IMR-90 (cell line): ENCODE measurements around the gene CCDC43. TPM values are rescaled to one million over a fixed set of nuclear protein-coding genes. Genes with fewer than 3 reads are reported as not detected.

ENCODE experiments used
- ATAC-seq: fragments of 200-7000 bp; cut with Tn5 transposase; 2 replicates; pipeline ENCODE4 v1.9.1; 2020; ENCODE audit warnings: low read depth, mild to moderate bottlenecking, moderate library complexity
- BruUV-seq: library from RNA; stranded (reverse); fragments of 400-500 nt; replicated peaks from 2 replicates; lab custom pipeline; 2021; lab: Mats Ljungman, UMichigan
- CTCF ChIA-PET: fragments of 300-600 bp; formaldehyde crosslinking; extraction: SDS; loops from one replicate; lab custom pipeline; 2021; ENCODE audit warnings: antibody characterized with exemption; lab: Yijun Ruan, JAX
- POLR2A ChIA-PET: fragments of 300-600 bp; sonication (Branson Sonifier 250); formaldehyde crosslinking; loops from one replicate; lab custom pipeline; 2022; ENCODE audit warnings: antibody characterized with exemption; ENCODE audit not compliant: unreplicated experiment; lab: Charles Lee
- DNase-seq: peaks from one replicate; pipeline ENCODE4 v3.0.0; 2013
- H2AFZ ChIP-seq: replicated peaks from 2 replicates; pipeline ENCODE3; 2013; ENCODE audit warnings: low read length, mild to moderate bottlenecking; ENCODE audit not compliant: poor library complexity
- H2AK5ac ChIP-seq: 2 replicates; pipeline ENCODE4 v1.6.1; 2013; ENCODE audit warnings: low read depth, low read length, inconsistent platforms
- H2AK9ac ChIP-seq: replicated peaks from 2 replicates; pipeline ENCODE3; 2013; ENCODE audit warnings: mild to moderate bottlenecking, low read depth, low read length, moderate library complexity; ENCODE audit not compliant: poor library complexity
- H2BK120ac ChIP-seq: 2 replicates; pipeline ENCODE4 v1.6.1; 2013; ENCODE audit warnings: low read depth, low read length, inconsistent platforms
- H2BK15ac ChIP-seq: 3 replicates; pipeline ENCODE4 v1.6.1; 2013; ENCODE audit warnings: low read depth, low read length, inconsistent platforms
- H2BK20ac ChIP-seq: 2 replicates; pipeline ENCODE4 v1.6.1; 2013; ENCODE audit warnings: low read depth, mild to moderate bottlenecking, inconsistent platforms, low read length, moderate library complexity
- H2BK5ac ChIP-seq: 2 replicates; pipeline ENCODE4 v1.6.1; 2013; ENCODE audit warnings: mild to moderate bottlenecking, low read depth, low read length, inconsistent platforms; ENCODE audit not compliant: poor library complexity, severe bottlenecking
- H3K14ac ChIP-seq: replicated peaks from 2 replicates; pipeline ENCODE4 v1.6.1; 2013; ENCODE audit warnings: low read depth, low read length, inconsistent platforms
- H3K18ac ChIP-seq: 2 replicates; pipeline ENCODE4 v1.6.1; 2013; ENCODE audit warnings: low read depth, low read length, control low read depth
- H3K23ac ChIP-seq: 2 replicates; pipeline ENCODE4 v1.6.1; 2013; ENCODE audit warnings: low read depth, low read length, inconsistent platforms
- H3K27ac ChIP-seq: 2 replicates; pipeline ENCODE4 v1.5.1; 2013; ENCODE audit warnings: mild to moderate bottlenecking, control low read depth, low read length; ENCODE audit not compliant: insufficient read depth
- H3K27me3 ChIP-seq: 2 replicates; pipeline ENCODE4 v1.6.1; 2013; ENCODE audit warnings: low read length; ENCODE audit not compliant: control insufficient read depth, insufficient read depth
- H3K36me3 ChIP-seq: 2 replicates; pipeline ENCODE4 v1.6.1; 2013; ENCODE audit warnings: low read length, mixed read lengths; ENCODE audit not compliant: control insufficient read depth, insufficient read depth
- H3K4ac ChIP-seq: 2 replicates; pipeline ENCODE4 v1.6.1; 2013; ENCODE audit warnings: low read depth, low read length, inconsistent platforms
- H3K4me1 ChIP-seq: 2 replicates; pipeline ENCODE4 v1.6.1; 2013; ENCODE audit warnings: low read length, mixed read lengths; ENCODE audit not compliant: control insufficient read depth, insufficient read depth
- H3K4me2 ChIP-seq: 2 replicates; pipeline ENCODE4 v1.6.1; 2013; ENCODE audit warnings: low read depth, mild to moderate bottlenecking, control low read depth, low read length, moderate library complexity
- H3K4me3 ChIP-seq: 2 replicates; pipeline ENCODE4 v1.5.1; 2013; ENCODE audit warnings: low read depth, mild to moderate bottlenecking, control low read depth, low read length, moderate library complexity; ENCODE audit not compliant: insufficient read depth
- H3K56ac ChIP-seq: 2 replicates; pipeline ENCODE4 v1.6.1; 2013; ENCODE audit warnings: low read length, inconsistent platforms; ENCODE audit not compliant: insufficient read depth; ENCODE audit errors: extremely low read depth
- H3K79me1 ChIP-seq, 2 experiments: 2 replicates each; pipeline ENCODE4 v1.6.1; 2013; ENCODE audit warnings: low read length in 2 of 2, inconsistent platforms in 1 of 2, low read depth in 1 of 2
- H3K9ac ChIP-seq: 2 replicates; pipeline ENCODE4 v1.6.1; 2013; ENCODE audit warnings: low read depth, low read length, control low read depth
- H3K9me1 ChIP-seq: 2 replicates; pipeline ENCODE4 v1.6.1; 2013; ENCODE audit warnings: low read length, inconsistent platforms; ENCODE audit not compliant: insufficient read depth
- H3K9me3 ChIP-seq: 2 replicates; pipeline ENCODE4 v1.6.1; 2013; ENCODE audit warnings: low read length; ENCODE audit not compliant: control insufficient read depth, insufficient read depth
- H4K20me1 ChIP-seq: 2 replicates; pipeline ENCODE4 v1.6.1; 2013; ENCODE audit warnings: low read length, inconsistent platforms; ENCODE audit not compliant: insufficient read depth
- H4K5ac ChIP-seq: 2 replicates; pipeline ENCODE4 v1.6.1; 2013; ENCODE audit warnings: mild to moderate bottlenecking, low read depth, low read length, control low read depth
- H4K8ac ChIP-seq, 2 experiments: 2 replicates each; pipeline ENCODE4 v1.6.1; 2013; ENCODE audit warnings: low read depth in 2 of 2, low read length in 2 of 2, control low read depth in 1 of 2, inconsistent platforms in 1 of 2
- H4K91ac ChIP-seq: 2 replicates; pipeline ENCODE4 v1.6.1; 2013; ENCODE audit warnings: low read depth, low read length, inconsistent platforms; ENCODE audit not compliant: insufficient read depth
- BHLHE40 ChIP-seq: fragments of 150-350 bp; IDR thresholded peaks from 2 replicates; pipeline ENCODE4 v1.6.1; 2016; ENCODE audit warnings: mild to moderate bottlenecking, low read depth, low read length
- CHD1 ChIP-seq: IDR thresholded peaks from 2 replicates; pipeline ENCODE4 v1.6.1; 2012; ENCODE audit warnings: low read depth, low read length, improper control_type of control experiment
- CTCF ChIP-seq: conservative IDR thresholded peaks from 2 replicates; pipeline ENCODE4 v1.5.1; 2012; ENCODE audit warnings: mild to moderate bottlenecking, low read depth, low read length, improper control_type of control experiment
- FOS ChIP-seq: fragments of 150-350 bp; IDR thresholded peaks from 2 replicates; pipeline ENCODE4 v1.6.1; 2016; ENCODE audit warnings: low read depth, low read length
- MAFK ChIP-seq: IDR thresholded peaks from 2 replicates; pipeline ENCODE4 v1.6.1; 2012; ENCODE audit warnings: low read depth, low read length, improper control_type of control experiment
- NFE2L2 ChIP-seq: fragments of 150-350 bp; IDR thresholded peaks from 2 replicates; pipeline ENCODE4 v1.6.1; 2016; ENCODE audit warnings: low read depth, mild to moderate bottlenecking, low read length
- RAD21 ChIP-seq: IDR thresholded peaks from 2 replicates; pipeline ENCODE4 v1.6.1; 2012; ENCODE audit warnings: low read length, improper control_type of control experiment
- SMC3 ChIP-seq: fragments of 150-350 bp; IDR thresholded peaks from 2 replicates; pipeline ENCODE4 v1.6.1; 2016; ENCODE audit warnings: low read depth, mild to moderate bottlenecking, antibody characterized with exemption, low read length, moderate library complexity
- WGBS, 2 experiments: methylation state at CpG; one replicate each; pipeline versions ENCODE4 v1.1.5 to v1.1.7; 2013; ENCODE audit warnings: missing lambda C conversion rate in 2 of 2; ENCODE audit not compliant: insufficient read length in 1 of 2; ENCODE audit errors: extremely low coverage in 2 of 2; 5-methylcytosine and 5-hydroxymethylcytosine counted together
- dilution Hi-C: fragments of 300-500 bp; cut with HindIII; formaldehyde crosslinking; loops from one replicate; pipeline ENCODE4 v1.14.3; 2018; ENCODE audit warnings: low sequenced_read_pairs; ENCODE audit not compliant: unreplicated experiment
- in situ Hi-C: fragments of 300-500 bp; cut with MboI; formaldehyde crosslinking; loops from 3 replicates; pipeline ENCODE4 v1.14.3; 2019; ENCODE audit warnings: low sequenced_read_pairs, inconsistent platforms, mixed read lengths
- intact Hi-C: fragments of 100-400 bp; cut with micrococcal nuclease; formaldehyde crosslinking; loops from 2 replicates; pipeline ENCODE4 v1.10.0; 2022
- polyA plus RNA-seq, 3 experiments: library from polyadenylated mRNA; depleted of rRNA; stranded (reverse); fragments of >200 nt; gene quantifications; 2 replicates each; pipeline ENCODE4 v1.2.3, GENCODE V29; 2012; ENCODE audit warnings: low replicate concordance in 1 of 3
- total RNA-seq: library from RNA; depleted of rRNA; stranded (reverse); fragments of >200 nt; gene quantifications from 2 replicates; pipeline ENCODE4 v1.2.3, GENCODE V29; 2012

CCDC43 gene
- total and polyA plus RNA-seq, 2 of the 4 experiments (the other 2 are of a cell fraction), result 11.3 to 20.8 TPM

GRCh38 chr17:44648963-44649362, 40.6 kb downstream of the CCDC43 start:
- Histone ChIP-seq H2BK5ac (no peak overlapping the region), H2AK9ac (no peak overlapping the region), H3K27ac (no peak overlapping the region), H2AK5ac (no peak overlapping the region), H3K27me3 (peaks cover 9% of the 10 kb centered on the region), H2BK15ac (no peak overlapping the region), H3K79me1 (no peaks in the 10 kb centered on the region), H3K9ac (no peak overlapping the region), H3K4ac (no peak overlapping the region), H4K91ac (no peak overlapping the region), H2BK20ac (no peak overlapping the region), H3K14ac (no peak overlapping the region), H2BK120ac (no peak overlapping the region), H3K4me1 (no peaks in the 10 kb centered on the region), H3K4me2 (no peak overlapping the region), H3K36me3 (no peaks in the 10 kb centered on the region), H4K20me1 (no peaks in the 10 kb centered on the region), H4K5ac (no peak overlapping the region), H4K8ac (no peak overlapping the region), H3K9me1 (no peaks in the 10 kb centered on the region), H3K9me3 (no peaks in the 10 kb centered on the region), H2AFZ (no peak overlapping the region), H3K56ac (no peak overlapping the region), H3K4me3 (no peak overlapping the region), H3K18ac (no peak overlapping the region), H3K23ac (no peak overlapping the region)
- DNase-seq (no peak), ATAC-seq (no peak)
- no CpG with 5 or more reads among the region's 2 CpGs for WGBS, 2 experiments
- intact Hi-C loops, result no loop called here
- POLR2A ChIA-PET, result no interaction called here
- dilution Hi-C loops, result no loop called here
- in situ Hi-C loops, result loop anchor here (10.0 to 25.0 kb wide), 2 partner anchors 244 to 437 kb away; partner anchors contain the start of gene UBTF
- BruUV-seq, result no TSS peak
- CTCF ChIA-PET, result interaction anchor here (0.9 kb wide), 1 partner anchor 8 kb away, joined by 3 read pairs; no protein-coding TSS in a partner anchor
- TF ChIP-seq FOS (no peak), RAD21 (no peak), CHD1 (no peak), NFE2L2 (no peak), SMC3 (no peak), MAFK (no peak), CTCF (no peak), BHLHE40 (no peak)
